Measurements from ENCODE around the gene EVX2. TPM values are rescaled to one million over a fixed set of nuclear protein-coding genes. Genes with fewer than 3 reads are reported as not detected.
A peak's percentile ranks its signal among the peaks of the same experiment; 100 is the strongest.

Gene EVX2
- total and polyA plus RNA-seq, 2 donors (not counting 1 experiment from before 2014, with no cell fraction given) = not detected

- Histone ChIP-seq H3K36me3 (replicated peaks in 1 of 2; ENCODE audit: control extremely low read depth in 1 of 2, control insufficient read depth in 1 of 2, extremely low read depth in 1 of 2, insufficient read depth in 2 of 2, low read length in 1 of 2) (no peaks in the 10 kb centered on the region), H3K27ac (ENCODE audit: low read length in 2 of 2) (no peak overlapping the region), H3K4me1 (ENCODE audit: control insufficient read depth in 2 of 2, insufficient read depth in 2 of 2, low read length in 2 of 2) (peaks cover 7 to 24% of the 10 kb centered on the region in 2 donors), H3K4me2 (replicated peaks; ENCODE audit: low read depth, low read length, poor library complexity, severe bottlenecking) (no peak overlapping the region), H3K9ac (ENCODE audit: low read length) (no peak overlapping the region), H3K79me2 (ENCODE audit: control insufficient read depth, insufficient read depth, low read length) (no peaks in the 10 kb centered on the region), H2AFZ (ENCODE audit: insufficient read depth, low read depth, low read length, poor library complexity, severe bottlenecking) (no peak overlapping the region), H3K27me3 (replicated peaks in 1 of 4; ENCODE audit: control extremely low read depth in 1 of 4, control insufficient read depth in 3 of 4, insufficient read depth in 4 of 4, low read length in 3 of 4) (peaks cover 0 to 96% (median 79%) of the 10 kb centered on the region in 4 experiments), H3K9me3 (ENCODE audit: control extremely low read depth in 1 of 3, control insufficient read depth in 2 of 3, insufficient read depth in 1 of 3, low read length in 2 of 3) (peaks cover 3 to 87% (median 38%) of the 10 kb centered on the region in 3 donors), H4K20me1 (ENCODE audit: control insufficient read depth, insufficient read depth, low read length, poor library complexity, severe bottlenecking) (no peaks in the 10 kb centered on the region), H3K4me3 (ENCODE audit: control extremely low read depth in 1 of 5, extremely low read depth in 1 of 5, insufficient read depth in 1 of 5, low read depth in 2 of 5, low read length in 4 of 5) (no peak overlapping the region)
- H3K4me3 Mint-ChIP-seq = no peak overlapping the region
- H3K4me1 Mint-ChIP-seq = peaks cover 5% of the 10 kb centered on the region
- CTCF ChIA-PET = interaction anchor here (1.0 to 1.5 kb wide), 2 partner anchors 14 to 44 kb away, joined by 3 to 7 read pairs; no protein-coding TSS in a partner anchor
- TF ChIP-seq CTCF (IDR thresholded peaks at IDR 0.05) (no peak), EZH2 (IDR thresholded peaks at IDR 0.05; ENCODE audit: borderline replicate concordance, insufficient read depth, low read depth, low read length, poor library complexity, severe bottlenecking) (no peak)
- ATAC-seq (ENCODE audit: low read depth) (no peak), DNase-seq (peak; percentile 28)
- POLR2A ChIA-PET = no interaction called here
- H3K27me3 Mint-ChIP-seq = peaks cover 73% of the 10 kb centered on the region
- WGBS (ENCODE audit: insufficient coverage) = 15% methylated on average over 63 of the region's 66 CpGs
- intact Hi-C loops (cut with micrococcal nuclease) = no loop called here
- peaks cover 3% of the 10 kb centered on the region for H3K9me3 Mint-ChIP-seq (ENCODE audit: insufficient read depth)
- H3K27ac Mint-ChIP-seq = peak overlapping the region; percentile 11
These were observed 674 bp downstream of the EVX2 start for GRCh38 chr2:176082824-176083751.

- peaks cover 5% of the 10 kb centered on the region for H3K4me1 Mint-ChIP-seq
- POLR2A ChIA-PET = no interaction called here
- CTCF ChIA-PET = interaction anchor here (1.0 kb wide), 1 partner anchor 44 kb away, joined by 3 read pairs; no protein-coding TSS in a partner anchor
- Histone ChIP-seq H3K4me2 (replicated peaks; ENCODE audit: low read depth, low read length, poor library complexity, severe bottlenecking) (no peak overlapping the region), H3K79me2 (ENCODE audit: control insufficient read depth, insufficient read depth, low read length) (no peaks in the 10 kb centered on the region), H3K4me1 (ENCODE audit: control insufficient read depth in 2 of 2, insufficient read depth in 2 of 2, low read length in 2 of 2) (peaks cover 3 to 20% of the 10 kb centered on the region in 2 donors), H3K9me3 (ENCODE audit: control extremely low read depth in 1 of 3, control insufficient read depth in 2 of 3, insufficient read depth in 1 of 3, low read length in 2 of 3) (peaks cover 4 to 81% (median 35%) of the 10 kb centered on the region in 3 donors), H2AFZ (ENCODE audit: insufficient read depth, low read depth, low read length, poor library complexity, severe bottlenecking) (no peak overlapping the region), H3K9ac (ENCODE audit: low read length) (no peak overlapping the region), H3K27me3 (replicated peaks in 1 of 4; ENCODE audit: control extremely low read depth in 1 of 4, control insufficient read depth in 3 of 4, insufficient read depth in 4 of 4, low read length in 3 of 4) (peaks cover 0 to 90% (median 76%) of the 10 kb centered on the region in 4 experiments), H3K36me3 (replicated peaks in 1 of 2; ENCODE audit: control extremely low read depth in 1 of 2, control insufficient read depth in 1 of 2, extremely low read depth in 1 of 2, insufficient read depth in 2 of 2, low read length in 1 of 2) (no peaks in the 10 kb centered on the region), H3K27ac (ENCODE audit: low read length in 2 of 2) (no peak overlapping the region), H3K4me3 (ENCODE audit: control extremely low read depth in 1 of 5, extremely low read depth in 1 of 5, insufficient read depth in 1 of 5, low read depth in 2 of 5, low read length in 4 of 5) (no peak overlapping the region), H4K20me1 (ENCODE audit: control insufficient read depth, insufficient read depth, low read length, poor library complexity, severe bottlenecking) (no peaks in the 10 kb centered on the region)
- ATAC-seq (ENCODE audit: low read depth) = no peak
- peaks cover 3% of the 10 kb centered on the region for H3K9me3 Mint-ChIP-seq (ENCODE audit: insufficient read depth)
- intact Hi-C loops (cut with micrococcal nuclease) = no loop called here
- DNase-seq = peak; percentile 29
- H3K27ac Mint-ChIP-seq = no peak overlapping the region
- no peak overlapping the region for H3K4me3 Mint-ChIP-seq
- peaks cover 71% of the 10 kb centered on the region for H3K27me3 Mint-ChIP-seq
- TF ChIP-seq EZH2 (IDR thresholded peaks at IDR 0.05; ENCODE audit: borderline replicate concordance, insufficient read depth, low read depth, low read length, poor library complexity, severe bottlenecking) = no peak
- TF ChIP-seq CTCF (IDR thresholded peaks at IDR 0.05) = no peak
- WGBS (ENCODE audit: insufficient coverage) = 18% methylated on average over 6 of the region's 10 CpGs
These were observed 1.3 kb downstream of the EVX2 start for GRCh38 chr2:176082525-176082823.
